Suprapubic skin (tissue), 4 donors: ENCODE measurements around the gene SH3BP2. TPM values are rescaled to one million over a fixed set of nuclear protein-coding genes. Genes with fewer than 3 reads are reported as not detected.

Experiments
- DNase-seq, 2 donors: peaks; one replicate each; pipeline ENCODE4 v3.0.0-alpha.2; 2019; ENCODE audit warnings: low spot score in 2 of 2
- H3K27ac ChIP-seq: fragments of 200-600 bp; sonication (generic); one replicate; pipeline ENCODE4 v1.5.1; 2019
- H3K27me3 ChIP-seq: fragments of 200-600 bp; sonication (generic); one replicate; pipeline ENCODE4 v1.5.1; 2019
- H3K36me3 ChIP-seq: fragments of 200-600 bp; sonication (generic); one replicate; pipeline ENCODE4 v1.5.1; 2019
- H3K4me1 ChIP-seq: fragments of 200-600 bp; sonication (generic); one replicate; pipeline ENCODE4 v1.5.1; 2019
- H3K4me3 ChIP-seq: fragments of 200-600 bp; sonication (generic); one replicate; pipeline ENCODE4 v1.5.1; 2019; ENCODE audit warnings: mild to moderate bottlenecking
- H3K9me3 ChIP-seq: fragments of 200-600 bp; sonication (generic); one replicate; pipeline ENCODE4 v1.5.1; 2019
- EP300 ChIP-seq: sonication (generic); formaldehyde crosslinking; IDR thresholded peaks from one replicate; pipeline ENCODE4 v1.6.1; 2017; ENCODE audit warnings: antibody characterized with exemption
- POLR2A ChIP-seq, 2 donors: fragments of 450-650 bp; IDR thresholded peaks; one replicate each; pipeline ENCODE4 v1.6.1; 2017; ENCODE audit warnings: antibody characterized with exemption in 2 of 2, mild to moderate bottlenecking in 2 of 2, moderate library complexity in 2 of 2
- POLR2AphosphoS5 ChIP-seq, 3 donors: sonication (generic); formaldehyde crosslinking; IDR thresholded peaks; one replicate each; pipeline ENCODE4 v1.6.1; 2017; ENCODE audit warnings: antibody characterized with exemption in 3 of 3
- WGBS: methylation state at CpG from one replicate; pipeline ENCODE4 v1.1.5; 2018; 5-methylcytosine and 5-hydroxymethylcytosine counted together
- total RNA-seq, 4 donors: library from RNA; depleted of rRNA; stranded (reverse); fragments of >200 nt; gene quantifications; one replicate each; pipeline ENCODE4 v1.1.0, GENCODE V29; 2016
- TF ChIP-seq, protein P1 (sequence below), 2 donors: fragments of 200-600 bp in 1 of 2; fragments of 450-650 bp in 1 of 2; sonication (generic) in 1 of 2; IDR thresholded peaks; one replicate each; pipeline ENCODE4 v1.5.1; 2016 to 2019; ENCODE audit warnings: antibody characterized with exemption in 2 of 2, mild to moderate bottlenecking in 1 of 2, moderate library complexity in 1 of 2

The SH3BP2 gene
- total RNA-seq, 4 donors from 2014 or later, result 116 to 709 (median 162) TPM

DNA sequence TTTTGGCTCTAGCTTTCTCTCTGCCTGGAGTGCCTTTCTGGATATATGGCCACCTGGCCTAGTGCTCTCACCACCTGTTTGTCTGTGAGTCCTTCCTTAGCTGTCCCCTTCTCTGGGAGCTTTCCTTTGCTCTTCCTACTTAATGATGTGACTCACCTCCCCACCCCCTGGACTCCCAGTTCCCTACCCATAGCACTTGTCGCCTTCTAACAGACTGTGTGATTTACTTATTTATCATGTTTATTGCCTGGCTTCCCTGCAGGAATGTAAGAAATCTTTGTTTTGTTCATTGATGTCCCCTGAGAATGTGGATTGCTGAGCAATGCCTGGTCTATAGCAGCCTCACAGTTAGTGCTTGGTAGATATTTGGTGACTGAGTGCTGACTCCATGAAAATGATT is 69.6 kb downstream of the SH3BP2 start:
- H3K4me1 ChIP-seq, result peaks cover 90% of the 10 kb centered on the region
- WGBS, result 11% methylated on average over 1 of the region's 1 CpG
- no peak overlapping the region for H3K4me3 ChIP-seq
- H3K36me3 ChIP-seq, result no peaks in the 10 kb centered on the region
- H3K9me3 ChIP-seq, result no peaks in the 10 kb centered on the region
- no peak for DNase-seq
- H3K27ac ChIP-seq, result peak overlapping the region; percentile 28
- H3K27me3 ChIP-seq, result no peaks in the 10 kb centered on the region
- TF ChIP-seq, protein P1, sequence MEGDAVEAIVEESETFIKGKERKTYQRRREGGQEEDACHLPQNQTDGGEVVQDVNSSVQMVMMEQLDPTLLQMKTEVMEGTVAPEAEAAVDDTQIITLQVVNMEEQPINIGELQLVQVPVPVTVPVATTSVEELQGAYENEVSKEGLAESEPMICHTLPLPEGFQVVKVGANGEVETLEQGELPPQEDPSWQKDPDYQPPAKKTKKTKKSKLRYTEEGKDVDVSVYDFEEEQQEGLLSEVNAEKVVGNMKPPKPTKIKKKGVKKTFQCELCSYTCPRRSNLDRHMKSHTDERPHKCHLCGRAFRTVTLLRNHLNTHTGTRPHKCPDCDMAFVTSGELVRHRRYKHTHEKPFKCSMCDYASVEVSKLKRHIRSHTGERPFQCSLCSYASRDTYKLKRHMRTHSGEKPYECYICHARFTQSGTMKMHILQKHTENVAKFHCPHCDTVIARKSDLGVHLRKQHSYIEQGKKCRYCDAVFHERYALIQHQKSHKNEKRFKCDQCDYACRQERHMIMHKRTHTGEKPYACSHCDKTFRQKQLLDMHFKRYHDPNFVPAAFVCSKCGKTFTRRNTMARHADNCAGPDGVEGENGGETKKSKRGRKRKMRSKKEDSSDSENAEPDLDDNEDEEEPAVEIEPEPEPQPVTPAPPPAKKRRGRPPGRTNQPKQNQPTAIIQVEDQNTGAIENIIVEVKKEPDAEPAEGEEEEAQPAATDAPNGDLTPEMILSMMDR (IDR thresholded peaks at IDR 0.05), result no peak
- TF ChIP-seq POLR2AphosphoS5 (IDR thresholded peaks at IDR 0.05) (no peak), POLR2A (IDR thresholded peaks at IDR 0.05) (no peak), EP300 (no peak)

DNA sequence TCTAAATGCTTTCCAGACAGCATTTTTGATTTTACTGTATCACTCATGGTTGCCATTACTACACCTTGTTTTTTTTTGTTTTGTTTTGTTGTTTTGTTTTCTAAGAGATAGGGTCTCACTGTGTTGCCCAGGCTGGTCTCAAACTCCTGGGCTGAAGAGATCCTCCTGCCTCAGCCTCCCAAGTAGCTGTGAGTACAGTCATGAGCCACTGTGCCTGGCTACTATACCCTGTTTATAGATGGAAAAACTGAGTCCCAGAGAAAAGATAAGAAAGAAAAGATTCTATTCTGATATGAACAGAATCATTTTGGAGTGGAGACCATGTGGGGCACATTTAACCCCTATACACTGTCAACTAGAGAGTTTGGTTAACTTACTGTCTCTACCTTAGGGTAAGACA is 70.8 kb downstream of the SH3BP2 start:
- Histone ChIP-seq H3K27ac (no peak overlapping the region), H3K9me3 (no peaks in the 10 kb centered on the region), H3K27me3 (no peaks in the 10 kb centered on the region), H3K4me1 (peaks cover 91% of the 10 kb centered on the region), H3K4me3 (no peak overlapping the region), H3K36me3 (no peaks in the 10 kb centered on the region)
- DNase-seq, result no peak
- TF ChIP-seq POLR2A (IDR thresholded peaks at IDR 0.05) (no peak), EP300 (no peak), POLR2AphosphoS5 (IDR thresholded peaks at IDR 0.05) (no peak)
- TF ChIP-seq, protein P1 (IDR thresholded peaks at IDR 0.05), result no peak

DNA sequence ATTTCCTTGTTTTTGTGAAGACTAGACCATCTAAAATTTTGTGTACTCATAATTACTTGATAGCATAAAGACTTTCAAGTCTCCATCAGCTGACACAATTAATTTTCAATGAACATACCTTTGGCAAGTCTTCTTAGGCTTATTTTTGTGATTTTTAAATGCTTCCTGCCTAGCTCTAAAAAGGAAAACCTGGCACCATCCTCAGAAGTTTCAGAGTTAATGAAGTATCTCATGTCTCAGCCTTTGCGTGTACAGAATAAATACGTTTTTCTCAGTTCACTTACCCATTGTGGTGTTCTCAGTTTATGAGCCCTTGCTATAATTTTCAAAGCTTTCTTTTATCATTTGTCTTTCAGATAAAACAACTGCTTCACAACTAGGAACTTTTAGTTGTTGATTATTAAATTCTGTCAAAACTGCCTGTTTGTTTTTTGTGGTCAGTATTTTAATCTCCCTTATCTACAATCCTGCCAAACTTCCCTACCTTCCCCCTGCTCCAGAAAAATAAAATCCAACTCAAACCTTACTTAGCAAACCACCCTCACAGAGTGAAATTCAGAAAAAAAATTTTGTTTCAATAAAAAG is 72.4 kb downstream of the SH3BP2 start:
- no peak overlapping the region for H3K27ac ChIP-seq
- no peak overlapping the region for H3K4me3 ChIP-seq
- peaks cover 90% of the 10 kb centered on the region for H3K4me1 ChIP-seq
- H3K36me3 ChIP-seq, result peaks cover 4% of the 10 kb centered on the region
- 38% methylated on average over 2 of the region's 2 CpGs for WGBS
- no peaks in the 10 kb centered on the region for H3K27me3 ChIP-seq
- DNase-seq, result no peak
- no peaks in the 10 kb centered on the region for H3K9me3 ChIP-seq
- TF ChIP-seq EP300, result no peak
- TF ChIP-seq, protein P1 (IDR thresholded peaks at IDR 0.05), result no peak
- TF ChIP-seq POLR2AphosphoS5 (IDR thresholded peaks at IDR 0.05), result no peak
- TF ChIP-seq POLR2A (IDR thresholded peaks at IDR 0.05), result no peak

DNA sequence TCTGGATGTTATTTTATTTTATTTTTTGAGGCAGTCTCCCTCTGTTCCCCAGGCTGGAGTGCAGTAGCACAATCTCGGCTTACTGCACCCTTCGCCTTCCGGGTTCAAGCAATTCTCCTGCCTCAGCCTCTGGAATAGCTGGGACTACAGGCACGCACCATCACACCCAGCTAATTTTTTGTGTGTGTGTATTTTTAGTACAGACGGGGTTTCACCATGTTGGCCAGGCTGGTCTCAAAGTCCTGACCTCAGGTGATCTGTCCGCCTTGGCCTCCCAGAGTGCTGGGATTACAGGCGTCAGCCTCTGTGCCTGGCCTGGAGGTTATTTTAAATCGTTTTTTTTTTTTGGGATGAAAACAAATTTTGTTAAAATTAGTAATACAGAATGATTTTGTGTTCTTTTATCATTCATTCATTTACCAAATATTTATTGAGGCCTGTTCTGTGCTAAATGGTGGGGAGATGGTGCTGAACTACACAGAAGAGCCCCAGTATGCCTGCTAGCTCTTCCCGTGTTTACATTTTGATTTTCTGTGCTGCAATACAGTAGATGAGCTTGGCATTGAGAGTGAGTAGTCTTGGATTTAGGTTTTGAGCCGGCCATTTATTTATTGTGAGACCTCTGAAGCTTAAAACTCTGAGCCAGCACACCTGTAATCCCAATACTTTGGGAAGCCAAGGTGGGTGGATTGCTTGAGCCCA is 73.4 kb downstream of the SH3BP2 start:
- Histone ChIP-seq H3K9me3 (no peaks in the 10 kb centered on the region), H3K27ac (no peak overlapping the region), H3K4me1 (peaks cover 84% of the 10 kb centered on the region), H3K4me3 (no peak overlapping the region), H3K36me3 (peaks cover 4% of the 10 kb centered on the region), H3K27me3 (no peaks in the 10 kb centered on the region)
- TF ChIP-seq POLR2A (IDR thresholded peaks at IDR 0.05), result no peak
- no peak for TF ChIP-seq POLR2AphosphoS5 (IDR thresholded peaks at IDR 0.05)
- TF ChIP-seq, protein P1 (IDR thresholded peaks at IDR 0.05), result no peak
- no peak for TF ChIP-seq EP300
- WGBS, result 85% methylated on average over 10 of the region's 10 CpGs
- no peak for DNase-seq

DNA sequence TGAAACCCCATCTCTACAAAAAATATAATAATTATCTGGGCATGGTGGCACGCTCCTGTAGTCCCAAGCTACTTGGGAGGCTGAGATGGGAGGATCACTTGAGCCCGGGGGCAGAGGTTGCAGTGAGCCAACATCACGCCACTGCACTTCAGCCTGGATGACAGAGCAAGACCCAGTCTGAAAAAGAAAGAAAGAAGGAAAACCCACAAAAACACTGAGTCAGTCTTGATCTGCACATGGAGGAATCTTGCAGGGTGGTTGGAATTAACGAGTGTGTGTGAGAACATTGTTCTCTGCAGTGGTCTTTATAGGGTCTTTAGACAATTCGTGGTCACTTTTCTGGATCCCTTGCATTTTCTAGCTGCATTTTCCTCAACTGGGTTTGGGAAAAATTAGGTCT is 74.0 kb downstream of the SH3BP2 start:
- Histone ChIP-seq H3K4me3 (no peak overlapping the region), H3K27me3 (no peaks in the 10 kb centered on the region), H3K9me3 (no peaks in the 10 kb centered on the region), H3K27ac (no peak overlapping the region), H3K4me1 (peaks cover 82% of the 10 kb centered on the region), H3K36me3 (peaks cover 4% of the 10 kb centered on the region)
- WGBS, result 88% methylated on average over 5 of the region's 5 CpGs
- no peak for DNase-seq
- TF ChIP-seq POLR2A (IDR thresholded peaks at IDR 0.05), result no peak
- TF ChIP-seq POLR2AphosphoS5 (IDR thresholded peaks at IDR 0.05), result no peak
- TF ChIP-seq EP300, result no peak
- TF ChIP-seq, protein P1 (IDR thresholded peaks at IDR 0.05), result no peak
